Body of pancreas (tissue), 4 donors: ENCODE measurements around the gene ARPC5. TPM values are rescaled to one million over a fixed set of nuclear protein-coding genes. Genes with fewer than 3 reads are reported as not detected.

Source experiments
- ATAC-seq: fragments of 150-250 bp; one replicate; pipeline ENCODE4 v1.9.1; 2016
- DNase-seq, 4 donors: peaks; one replicate each; pipeline ENCODE4 v3.0.0-alpha.2; 2019
- H3K27ac ChIP-seq, 4 donors: fragments of 200-600 bp; sonication (generic); 1 replicate in 3 of 4; 2 replicates in 1 of 4; pipeline versions ENCODE4 v1.5.1 to v1.6.1; 2016 to 2019; ENCODE audit warnings: mild to moderate bottlenecking in 1 of 4, mixed read lengths in 1 of 4, moderate library complexity in 1 of 4
- H3K27me3 ChIP-seq, 2 donors: fragments of 200-600 bp; sonication (generic); one replicate each; pipeline ENCODE4 v1.6.0; 2016; ENCODE audit warnings: mild to moderate bottlenecking in 1 of 2
- H3K36me3 ChIP-seq, 2 donors: fragments of 200-600 bp; sonication (generic); replicated peaks in 1 of 2; 2 replicates each; pipeline ENCODE4 v1.5.1; 2016; ENCODE audit warnings: low read depth in 2 of 2; ENCODE audit not compliant: insufficient read depth in 1 of 2
- H3K4me1 ChIP-seq: fragments of 200-600 bp; sonication (generic); one replicate; pipeline ENCODE4 v1.6.0; 2016
- H3K4me3 ChIP-seq, 2 donors: fragments of 200-600 bp; sonication (generic); 1 replicate in 1 of 2; 2 replicates in 1 of 2; pipeline ENCODE4 v1.5.1; 2016 to 2019
- H3K9me3 ChIP-seq, 3 donors: fragments of 200-600 bp; sonication (generic); 1 replicate in 2 of 3; 2 replicates in 1 of 3; pipeline ENCODE4 v1.5.1; 2016
- POLR2A ChIP-seq, 3 donors: fragments of 450-650 bp; IDR thresholded peaks; one replicate each; pipeline ENCODE4 v1.6.1; 2016; ENCODE audit warnings: antibody characterized with exemption in 3 of 3, mild to moderate bottlenecking in 2 of 3
- WGBS, 2 donors: methylation state at CpG; one replicate each; pipeline ENCODE4 v1.1.5; 2017; 5-methylcytosine and 5-hydroxymethylcytosine counted together
- intact Hi-C: fragments of 100-400 bp; cut with DNase I; formaldehyde crosslinking; loops from one replicate; pipeline ENCODE4 v1.15.1; 2023
- total RNA-seq, 2 donors: library from RNA; depleted of rRNA; stranded (reverse); fragments of >200 nt; gene quantifications; one replicate each; pipeline ENCODE4 v1.1.0, GENCODE V29; 2016
- TF ChIP-seq, protein P1 (sequence below), 7 experiments: fragments of 450-650 bp in 4 of 7; fragments of 200-600 bp in 3 of 7; sonication (generic) in 3 of 7; IDR thresholded peaks; one replicate each; pipeline ENCODE4 v1.5.1; 2016 to 2019; ENCODE audit warnings: antibody characterized with exemption in 7 of 7

ARPC5 gene
- total RNA-seq, 2 donors from 2014 or later: 29.3 to 52.4 TPM

DNA sequence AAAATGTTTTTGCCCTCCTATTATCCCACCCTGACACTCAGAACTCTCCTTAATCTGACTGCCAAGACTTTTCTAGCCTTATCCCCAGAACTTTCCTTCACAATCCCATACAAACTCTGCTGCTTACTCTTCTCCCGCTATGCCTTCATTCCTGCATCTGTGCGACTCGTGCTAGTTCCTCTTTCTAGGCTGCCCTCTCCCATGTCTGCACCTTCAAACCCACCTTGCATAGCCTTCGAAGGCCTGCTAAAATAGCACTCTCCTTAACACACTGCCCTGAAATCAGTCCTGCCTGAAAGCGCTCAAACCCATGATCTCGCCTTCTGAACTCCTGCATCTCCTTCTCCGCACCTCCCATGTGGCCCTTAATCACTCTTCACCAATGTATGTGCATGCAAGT is 42.9 kb downstream of the ARPC5 start:
- 82 to 87% methylated on average over 7 of the region's 7 CpGs for WGBS, 2 donors
- no peaks in the 10 kb centered on the region for H3K4me1 ChIP-seq
- intact Hi-C loops: no loop called here
- H3K36me3 ChIP-seq: no peaks in the 10 kb centered on the region
- DNase-seq: no peak
- H3K27me3 ChIP-seq: no peaks in the 10 kb centered on the region
- no peaks in the 10 kb centered on the region for H3K9me3 ChIP-seq
- H3K4me3 ChIP-seq: no peak overlapping the region
- TF ChIP-seq, protein P1, sequence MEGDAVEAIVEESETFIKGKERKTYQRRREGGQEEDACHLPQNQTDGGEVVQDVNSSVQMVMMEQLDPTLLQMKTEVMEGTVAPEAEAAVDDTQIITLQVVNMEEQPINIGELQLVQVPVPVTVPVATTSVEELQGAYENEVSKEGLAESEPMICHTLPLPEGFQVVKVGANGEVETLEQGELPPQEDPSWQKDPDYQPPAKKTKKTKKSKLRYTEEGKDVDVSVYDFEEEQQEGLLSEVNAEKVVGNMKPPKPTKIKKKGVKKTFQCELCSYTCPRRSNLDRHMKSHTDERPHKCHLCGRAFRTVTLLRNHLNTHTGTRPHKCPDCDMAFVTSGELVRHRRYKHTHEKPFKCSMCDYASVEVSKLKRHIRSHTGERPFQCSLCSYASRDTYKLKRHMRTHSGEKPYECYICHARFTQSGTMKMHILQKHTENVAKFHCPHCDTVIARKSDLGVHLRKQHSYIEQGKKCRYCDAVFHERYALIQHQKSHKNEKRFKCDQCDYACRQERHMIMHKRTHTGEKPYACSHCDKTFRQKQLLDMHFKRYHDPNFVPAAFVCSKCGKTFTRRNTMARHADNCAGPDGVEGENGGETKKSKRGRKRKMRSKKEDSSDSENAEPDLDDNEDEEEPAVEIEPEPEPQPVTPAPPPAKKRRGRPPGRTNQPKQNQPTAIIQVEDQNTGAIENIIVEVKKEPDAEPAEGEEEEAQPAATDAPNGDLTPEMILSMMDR (IDR thresholded peaks at IDR 0.05): no peak
- no peak for TF ChIP-seq POLR2A (IDR thresholded peaks at IDR 0.05)
- H3K27ac ChIP-seq: no peak overlapping the region
- ATAC-seq: no peak

DNA sequence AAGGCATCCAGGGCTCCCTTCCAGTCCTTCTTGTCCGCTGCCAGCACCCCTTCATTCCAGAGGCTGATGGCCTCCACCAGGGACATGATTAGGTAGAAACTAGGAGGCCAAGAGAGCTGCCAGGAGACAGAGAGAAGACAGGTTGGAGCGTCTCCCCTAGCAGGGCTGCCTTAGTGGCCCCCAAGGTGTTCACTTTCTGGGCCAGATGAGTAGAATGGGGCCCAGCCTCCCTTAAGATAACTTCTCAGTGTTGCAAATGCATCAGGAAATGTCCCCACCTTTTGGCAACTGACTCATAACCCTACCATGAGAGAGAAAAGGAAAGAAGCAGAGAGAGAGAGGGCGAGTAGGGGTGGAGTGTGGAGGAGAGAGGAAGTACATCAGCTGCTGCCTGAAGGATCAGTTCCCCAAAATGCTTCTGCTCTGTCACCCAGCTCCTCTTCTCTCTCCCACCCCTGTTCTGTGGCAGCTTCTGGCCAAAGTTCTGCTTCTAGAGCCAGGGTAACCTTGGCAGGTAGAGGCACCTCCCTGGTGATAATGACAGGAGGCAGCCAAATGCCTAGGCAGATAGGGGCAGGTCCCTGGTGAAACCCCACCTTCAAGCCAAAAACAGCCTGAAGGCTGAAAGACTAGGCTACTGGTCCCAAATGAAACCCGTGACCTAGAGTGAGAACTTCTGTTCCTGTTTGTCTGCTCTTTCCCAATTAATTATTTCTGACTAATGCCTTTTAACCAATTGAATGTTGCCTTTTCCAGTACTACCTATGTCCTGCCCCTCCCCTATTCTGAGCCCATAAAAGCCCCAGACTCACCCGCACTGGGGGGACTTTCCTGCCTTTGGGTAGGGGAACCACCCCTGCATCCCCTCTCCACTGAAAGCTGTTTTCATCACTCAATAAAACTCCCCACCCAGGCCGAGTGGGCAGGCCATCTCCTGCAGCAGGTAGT is 45.1 kb downstream of the ARPC5 start, which contains the start of gene NCF2:
TSS of gene NCF2 (minus strand) at position 216 of the 948 bp plus-strand sequence. CDS start at position 86, 130 bp downstream.
- Histone ChIP-seq H3K36me3 (no peaks in the 10 kb centered on the region), H3K4me1 (no peaks in the 10 kb centered on the region), H3K4me3 (no peak within 1 kb of the TSS), H3K27me3 (no peaks in the 10 kb centered on the region), H3K9me3 (no peaks in the 10 kb centered on the region), H3K27ac (peak within 1 kb of the TSS in 1 of 4 donors; percentile 69)
- 72 to 75% methylated on average over 6 of the region's 6 CpGs for WGBS, 2 donors
- DNase-seq (peak in 1 of 4 donors; percentile 64), ATAC-seq (peak; percentile 38)
- intact Hi-C loops: no loop called here
- TF ChIP-seq POLR2A (IDR thresholded peaks at IDR 0.05): peak in 1 of 3 donors; percentile 23
- TF ChIP-seq, protein P1 (IDR thresholded peaks at IDR 0.05): no peak

DNA sequence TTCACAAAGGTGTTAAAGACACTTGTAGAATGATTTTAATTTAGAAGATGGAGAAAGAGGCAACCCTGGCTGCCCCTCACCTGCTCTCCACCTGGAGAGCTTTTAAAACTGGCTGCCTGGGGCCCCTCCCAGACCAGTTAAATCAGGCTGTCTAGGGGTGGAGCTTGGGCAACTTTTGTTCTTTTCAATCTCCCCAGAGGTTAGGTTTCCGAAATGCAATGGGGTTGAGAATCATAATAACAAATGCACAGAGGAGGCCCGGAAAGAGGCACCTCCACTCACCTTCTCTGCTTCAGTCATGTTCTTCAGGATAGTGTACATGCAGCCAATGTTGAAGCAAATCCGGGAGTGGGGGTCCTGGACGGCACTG is 45.7 kb downstream of the ARPC5 start:
- no peaks in the 10 kb centered on the region for H3K9me3 ChIP-seq
- WGBS, 2 donors: 75 to 78% methylated on average over 4 of the region's 4 CpGs
- H3K36me3 ChIP-seq: no peaks in the 10 kb centered on the region
- no peak for DNase-seq
- no peaks in the 10 kb centered on the region for H3K27me3 ChIP-seq
- TF ChIP-seq POLR2A (IDR thresholded peaks at IDR 0.05): no peak
- TF ChIP-seq, protein P1 (IDR thresholded peaks at IDR 0.05): no peak
- H3K4me3 ChIP-seq: no peak overlapping the region
- ATAC-seq: no peak
- intact Hi-C loops: no loop called here
- H3K4me1 ChIP-seq: no peaks in the 10 kb centered on the region
- peak overlapping the region in 1 of 4 donors; percentile 60 for H3K27ac ChIP-seq

DNA sequence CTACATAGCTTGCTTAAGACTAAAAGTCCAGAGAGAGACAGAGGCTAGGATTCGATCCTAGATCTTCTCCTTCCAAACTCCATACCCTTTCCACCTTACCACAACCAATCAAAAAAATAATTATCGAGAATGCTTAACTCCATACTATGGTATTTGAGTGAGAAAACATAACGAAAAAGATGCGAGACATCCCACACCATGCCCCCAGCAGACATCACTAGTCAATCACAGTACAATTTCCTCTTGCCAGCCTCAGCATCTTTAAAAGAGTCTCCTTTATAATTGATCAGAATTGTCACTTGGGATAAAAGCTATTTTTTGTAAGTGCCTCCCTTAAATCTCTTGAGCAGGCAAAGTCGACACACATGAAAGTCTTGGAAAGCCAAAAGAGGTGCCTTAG is 46.2 kb downstream of the ARPC5 start:
- DNase-seq (no peak), ATAC-seq (no peak)
- H3K4me3 ChIP-seq: no peak overlapping the region
- H3K4me1 ChIP-seq: no peaks in the 10 kb centered on the region
- no peak for TF ChIP-seq POLR2A (IDR thresholded peaks at IDR 0.05)
- TF ChIP-seq, protein P1 (IDR thresholded peaks at IDR 0.05): no peak
- no peaks in the 10 kb centered on the region for H3K9me3 ChIP-seq
- H3K27me3 ChIP-seq: no peaks in the 10 kb centered on the region
- H3K27ac ChIP-seq: peak overlapping the region in 1 of 4 donors; percentile 60
- WGBS, 2 donors: 73 to 85% methylated on average over 5 of the region's 5 CpGs
- H3K36me3 ChIP-seq: no peaks in the 10 kb centered on the region
- intact Hi-C loops: no loop called here
